Epithelial cell of proximal tubule (primary cell): ENCODE results near the gene ZNHIT2. TPM values are rescaled to one million over a fixed set of nuclear protein-coding genes. Genes with fewer than 3 reads are reported as not detected.

Experiments
- DNase-seq: peaks from one replicate; pipeline ENCODE4 v3.0.0-alpha.2; 2011; ENCODE audit warnings: low read depth
- H3K4me3 ChIP-seq: 2 replicates; pipeline ENCODE4 v1.5.1; 2011; ENCODE audit warnings: low read depth, mild to moderate bottlenecking, low read length
- CTCF ChIP-seq: conservative IDR thresholded peaks from 2 replicates; pipeline ENCODE4 v1.5.1; 2012; ENCODE audit warnings: low read depth, mild to moderate bottlenecking, low read length
- total RNA-seq: library from RNA; depleted of rRNA; stranded (reverse); fragments of >200 nt; gene quantifications from 2 replicates; pipeline ENCODE4 v1.2.3, GENCODE V29; 2015

The ZNHIT2 gene
- total RNA-seq, 1 donor from 2014 or later, result 37.1 TPM

- no peak overlapping the region for H3K4me3 ChIP-seq
- no peak for DNase-seq
- TF ChIP-seq CTCF, result no peak
Measured at GRCh38 chr11:65148657-65149056, 31.2 kb upstream of the ZNHIT2 start.

DNA sequence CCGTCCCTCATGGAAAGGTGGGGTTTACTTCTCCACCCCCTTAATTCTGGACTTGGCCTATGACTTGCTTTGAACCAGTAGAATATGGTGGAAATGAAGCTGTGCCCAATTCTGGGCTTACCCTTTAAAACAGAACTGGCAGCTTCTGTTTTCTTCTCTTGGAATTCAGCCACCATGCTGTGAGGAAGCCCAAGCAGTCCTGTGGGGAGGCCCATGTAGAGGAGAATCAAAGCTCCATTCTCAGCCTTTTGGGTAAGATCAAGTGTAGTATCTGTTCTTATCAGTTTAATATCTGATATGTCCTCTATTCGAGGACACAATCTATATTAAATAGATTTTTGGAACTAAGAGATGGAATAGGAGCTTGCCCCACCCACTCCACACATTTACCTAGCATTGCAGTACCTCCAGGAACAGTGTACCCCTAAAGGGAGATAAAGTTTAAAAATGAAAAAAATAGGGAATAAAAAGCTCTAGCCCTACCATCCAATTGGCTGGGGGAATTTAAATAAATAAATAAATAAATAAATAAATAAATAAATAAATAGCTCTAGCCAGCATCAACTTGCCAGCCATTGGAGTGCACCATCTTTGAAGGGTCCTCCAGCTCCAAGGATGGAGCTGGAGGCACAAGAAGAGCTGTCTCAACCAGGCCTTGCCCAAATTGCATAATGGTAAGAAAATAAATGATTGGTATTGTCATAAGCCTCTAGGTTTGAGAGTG lies 30.0 kb upstream of the ZNHIT2 start:
- no peak for TF ChIP-seq CTCF
- no peak for DNase-seq
- H3K4me3 ChIP-seq, result no peak overlapping the region

- H3K4me3 ChIP-seq, result no peak overlapping the region
- DNase-seq, result no peak
- TF ChIP-seq CTCF, result no peak
Measured at GRCh38 chr11:65141896-65142494, 24.5 kb upstream of the ZNHIT2 start.

DNA sequence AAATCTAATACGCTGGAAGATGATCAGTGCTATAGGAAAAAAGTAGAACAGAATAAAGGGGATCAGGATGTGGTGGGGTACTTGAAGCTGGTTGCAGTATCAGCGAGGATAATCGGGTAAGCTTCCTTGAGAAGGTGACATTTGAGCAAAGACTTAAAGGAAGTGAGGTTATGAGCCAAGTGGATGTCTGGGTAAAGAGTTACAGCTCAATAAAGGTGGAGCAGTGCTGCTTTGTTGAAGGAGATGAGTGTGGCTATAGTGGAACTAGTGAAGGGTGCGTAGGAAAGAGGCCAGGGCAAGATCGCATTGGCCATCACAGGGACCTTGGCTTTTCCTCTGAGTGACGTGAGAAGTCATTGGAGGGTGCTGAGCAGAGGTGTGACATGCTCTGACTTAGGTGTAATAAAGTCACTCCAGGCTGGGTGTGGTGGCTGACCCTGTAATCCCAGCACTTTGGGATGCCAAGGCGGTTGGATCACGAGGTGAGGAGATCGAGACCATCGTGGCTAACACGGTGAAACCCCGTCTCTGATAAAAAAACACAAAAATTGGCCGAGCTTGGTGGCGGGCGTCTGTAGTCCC lies 19.1 kb upstream of the ZNHIT2 start:
- H3K4me3 ChIP-seq, result no peak overlapping the region
- no peak for DNase-seq
- no peak for TF ChIP-seq CTCF

GRCh38 chr11:65135633-65136145 lies 18.2 kb upstream of the ZNHIT2 start:
- no peak for TF ChIP-seq CTCF
- H3K4me3 ChIP-seq, result peak overlapping the region; percentile 76

DNA sequence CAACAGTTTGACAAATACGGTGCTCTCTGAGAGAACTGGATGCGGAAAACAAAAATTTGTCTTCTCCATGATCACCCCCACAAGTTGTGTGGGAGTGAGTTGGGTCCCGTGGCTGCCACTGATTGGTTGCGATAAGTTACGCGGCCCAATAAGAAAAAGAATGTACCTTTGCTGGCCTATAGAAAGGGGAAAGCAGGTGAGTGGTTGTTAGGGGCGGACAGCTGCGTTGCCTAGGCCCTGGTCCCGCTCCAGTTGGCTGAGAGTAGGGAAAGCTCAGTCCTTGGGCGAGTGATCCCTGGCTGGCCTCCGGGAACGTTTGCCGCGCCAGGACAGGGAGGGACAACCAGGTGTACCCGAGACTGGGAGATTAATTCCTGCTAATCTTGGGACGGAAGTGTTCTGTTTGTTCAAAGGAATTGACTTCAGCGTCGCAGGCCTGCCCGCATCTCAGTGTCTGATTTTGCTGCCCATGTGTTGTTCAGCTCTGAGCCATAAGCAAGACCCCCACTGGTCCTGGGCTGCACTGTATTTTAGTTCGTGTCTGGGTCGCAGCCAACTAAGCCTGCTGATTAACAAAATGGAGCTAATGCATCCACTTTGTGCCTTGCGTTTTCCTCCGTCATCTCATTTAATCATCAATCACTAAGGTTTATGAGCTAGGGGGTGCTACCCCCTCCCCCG lies 17.6 kb upstream of the ZNHIT2 start:
- peak overlapping the region; percentile 76 for H3K4me3 ChIP-seq
- TF ChIP-seq CTCF, result no peak
- peak; percentile 92 for DNase-seq

More at GRCh38 chr11:65135633-65136145, 18.2 kb upstream of the ZNHIT2 start:
- no peak for DNase-seq
